ENCODE data around the gene ALG12.

- TF ChIP-seq RAD21 (IDR thresholded peaks at IDR 0.05; ENCODE audit: low read depth): no peak
- no peak for TF ChIP-seq USF1 (IDR thresholded peaks at IDR 0.05)
- TF ChIP-seq NFIC (IDR thresholded peaks at IDR 0.05): no peak
- no peak for TF ChIP-seq EP300 (IDR thresholded peaks at IDR 0.05; ENCODE audit: borderline replicate concordance)
- TF ChIP-seq, protein P1, sequence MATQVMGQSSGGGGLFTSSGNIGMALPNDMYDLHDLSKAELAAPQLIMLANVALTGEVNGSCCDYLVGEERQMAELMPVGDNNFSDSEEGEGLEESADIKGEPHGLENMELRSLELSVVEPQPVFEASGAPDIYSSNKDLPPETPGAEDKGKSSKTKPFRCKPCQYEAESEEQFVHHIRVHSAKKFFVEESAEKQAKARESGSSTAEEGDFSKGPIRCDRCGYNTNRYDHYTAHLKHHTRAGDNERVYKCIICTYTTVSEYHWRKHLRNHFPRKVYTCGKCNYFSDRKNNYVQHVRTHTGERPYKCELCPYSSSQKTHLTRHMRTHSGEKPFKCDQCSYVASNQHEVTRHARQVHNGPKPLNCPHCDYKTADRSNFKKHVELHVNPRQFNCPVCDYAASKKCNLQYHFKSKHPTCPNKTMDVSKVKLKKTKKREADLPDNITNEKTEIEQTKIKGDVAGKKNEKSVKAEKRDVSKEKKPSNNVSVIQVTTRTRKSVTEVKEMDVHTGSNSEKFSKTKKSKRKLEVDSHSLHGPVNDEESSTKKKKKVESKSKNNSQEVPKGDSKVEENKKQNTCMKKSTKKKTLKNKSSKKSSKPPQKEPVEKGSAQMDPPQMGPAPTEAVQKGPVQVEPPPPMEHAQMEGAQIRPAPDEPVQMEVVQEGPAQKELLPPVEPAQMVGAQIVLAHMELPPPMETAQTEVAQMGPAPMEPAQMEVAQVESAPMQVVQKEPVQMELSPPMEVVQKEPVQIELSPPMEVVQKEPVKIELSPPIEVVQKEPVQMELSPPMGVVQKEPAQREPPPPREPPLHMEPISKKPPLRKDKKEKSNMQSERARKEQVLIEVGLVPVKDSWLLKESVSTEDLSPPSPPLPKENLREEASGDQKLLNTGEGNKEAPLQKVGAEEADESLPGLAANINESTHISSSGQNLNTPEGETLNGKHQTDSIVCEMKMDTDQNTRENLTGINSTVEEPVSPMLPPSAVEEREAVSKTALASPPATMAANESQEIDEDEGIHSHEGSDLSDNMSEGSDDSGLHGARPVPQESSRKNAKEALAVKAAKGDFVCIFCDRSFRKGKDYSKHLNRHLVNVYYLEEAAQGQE (IDR thresholded peaks at IDR 0.05; ENCODE audit: low read depth): no peak
- no peak for TF ChIP-seq TAF1 (IDR thresholded peaks at IDR 0.05; ENCODE audit: low read depth)
- no peak for TF ChIP-seq EGR1 (IDR thresholded peaks at IDR 0.05)
- no peak for TF ChIP-seq YY1 (IDR thresholded peaks at IDR 0.05; ENCODE audit: low read depth)
Observed at GRCh38 chr22:49926916-49927315, 8.7 kb upstream of the ALG12 start.

Data from Ishikawa (cell line).